ENCODE measurements around the gene ECM1.

The ECM1 gene

DNA sequence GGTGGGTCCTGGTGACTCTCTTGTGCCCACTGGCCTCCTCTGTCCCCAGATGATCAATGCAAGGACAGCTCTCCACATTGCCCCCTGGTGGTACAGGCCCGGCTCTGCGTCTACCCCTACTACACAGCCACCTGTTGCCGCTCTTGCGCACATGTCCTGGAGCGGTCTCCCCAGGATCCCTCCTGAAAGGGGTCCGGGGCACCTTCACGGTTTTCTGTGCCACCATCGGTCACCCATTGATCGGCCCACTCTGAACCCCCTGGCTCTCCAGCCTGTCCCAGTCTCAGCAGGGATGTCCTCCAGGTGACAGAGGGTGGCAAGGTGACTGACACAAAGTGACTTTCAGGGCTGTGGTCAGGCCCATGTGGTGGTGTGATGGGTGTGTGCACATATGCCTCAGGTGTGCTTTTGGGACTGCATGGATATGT lies 52.1 kb downstream of the ECM1 start:
- H3K9me3 ChIP-seq (ENCODE audit: insufficient read depth, low read depth, low read length) = no peaks in the 10 kb centered on the region
- H3K4me1 ChIP-seq (ENCODE audit: insufficient read depth, low read length) = peaks cover 35% of the 10 kb centered on the region
- no peaks in the 10 kb centered on the region; the same call in 1 of the 2 replicates for H3K36me3 ChIP-seq (ENCODE audit: insufficient read depth, low read length)
- no peak overlapping the region for H3K9ac ChIP-seq (ENCODE audit: low read depth, low read length)
- WGBS = 48% methylated on average over 9 of the region's 9 CpGs
- H3K27me3 ChIP-seq (ENCODE audit: insufficient read depth, low read length) = no peaks in the 10 kb centered on the region
- no peak overlapping the region for H3K4me3 ChIP-seq (ENCODE audit: low read length)
- H3K27ac ChIP-seq (ENCODE audit: low read depth, low read length) = no peak overlapping the region

DNA sequence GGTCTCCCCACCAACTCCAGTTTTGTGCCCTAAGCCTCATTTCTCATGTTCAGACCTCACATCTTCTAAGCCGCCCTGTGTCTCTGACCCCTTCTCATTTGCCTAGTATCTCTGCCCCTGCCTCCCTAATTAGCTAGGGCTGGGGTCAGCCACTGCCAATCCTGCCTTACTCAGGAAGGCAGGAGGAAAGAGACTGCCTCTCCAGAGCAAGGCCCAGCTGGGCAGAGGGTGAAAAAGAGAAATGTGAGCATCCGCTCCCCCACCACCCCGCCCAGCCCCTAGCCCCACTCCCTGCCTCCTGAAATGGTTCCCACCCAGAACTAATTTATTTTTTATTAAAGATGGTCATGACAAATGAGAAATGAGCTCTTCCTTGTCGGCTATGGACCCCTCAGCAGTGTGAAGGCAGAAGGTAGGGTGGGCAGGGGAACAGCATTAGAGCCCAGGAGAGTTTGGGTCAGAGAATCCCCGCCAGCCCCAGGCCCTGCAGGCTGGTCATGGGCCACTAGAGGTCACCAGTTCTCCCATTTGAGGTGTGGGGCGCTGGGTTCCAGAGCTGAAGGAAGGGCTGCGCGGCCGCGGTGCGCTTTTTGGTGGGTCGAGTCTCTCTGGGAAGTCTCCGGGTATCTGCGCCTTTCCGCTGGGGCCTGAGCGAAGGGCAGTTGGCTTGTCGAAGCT lies 52.8 kb downstream of the ECM1 start:
- Histone ChIP-seq H3K4me1 (ENCODE audit: insufficient read depth, low read length) (peaks cover 35% of the 10 kb centered on the region), H3K9me3 (ENCODE audit: insufficient read depth, low read depth, low read length) (no peaks in the 10 kb centered on the region), H3K4me3 (ENCODE audit: low read length) (peak overlapping the region; percentile 79), H3K27me3 (ENCODE audit: insufficient read depth, low read length) (no peaks in the 10 kb centered on the region), H3K36me3 (ENCODE audit: insufficient read depth, low read length) (no peaks in the 10 kb centered on the region; the same call in 1 of the 2 replicates), H3K27ac (ENCODE audit: low read depth, low read length) (peak overlapping the region; percentile 99), H3K9ac (ENCODE audit: low read depth, low read length) (peak overlapping the region; percentile 83)
- WGBS = 8% methylated on average over 15 of the region's 17 CpGs

DNA sequence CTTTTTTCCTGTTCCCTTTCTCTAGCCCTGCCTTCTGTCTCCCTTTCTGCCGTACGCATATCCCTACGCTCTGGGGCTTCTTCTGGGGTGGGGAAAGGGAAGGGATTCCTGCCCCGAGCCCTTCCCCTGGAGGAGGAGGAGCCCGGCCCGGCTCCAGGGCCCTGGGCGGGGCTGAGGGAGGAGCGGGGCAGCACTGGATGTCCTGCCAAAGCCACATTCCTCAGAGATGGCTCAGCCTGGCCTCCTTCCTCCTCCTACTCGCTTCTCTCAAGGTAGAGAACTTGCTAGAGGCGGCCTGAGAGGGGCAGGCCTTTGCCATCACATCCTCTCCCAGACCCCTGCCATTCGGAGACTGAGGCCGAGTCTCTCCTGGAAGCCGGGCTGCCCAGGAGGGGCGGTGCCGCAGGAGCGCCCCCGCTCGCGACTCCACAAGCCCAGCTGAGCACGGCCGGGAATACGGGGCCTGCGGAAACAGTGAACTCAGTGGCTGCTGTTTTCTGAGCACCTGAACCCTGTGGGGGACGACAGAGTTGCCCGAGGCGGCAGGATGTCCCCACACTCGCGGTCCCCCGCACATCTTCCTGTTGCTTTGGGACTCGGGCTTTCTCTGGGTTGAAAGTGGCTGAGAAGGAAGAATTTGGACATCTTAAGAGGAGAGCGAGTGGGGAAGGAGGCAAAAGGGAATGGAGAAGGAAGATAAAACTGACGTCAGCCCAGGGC lies 53.5 kb downstream of the ECM1 start:
- Histone ChIP-seq H3K9ac (ENCODE audit: low read depth, low read length) (peak overlapping the region; percentile 83), H3K27me3 (ENCODE audit: insufficient read depth, low read length) (no peaks in the 10 kb centered on the region), H3K27ac (ENCODE audit: low read depth, low read length) (peak overlapping the region; percentile 99), H3K9me3 (ENCODE audit: insufficient read depth, low read depth, low read length) (no peaks in the 10 kb centered on the region), H3K36me3 (ENCODE audit: insufficient read depth, low read length) (no peaks in the 10 kb centered on the region), H3K4me3 (ENCODE audit: low read length) (peak overlapping the region; percentile 79), H3K4me1 (ENCODE audit: insufficient read depth, low read length) (peaks cover 32% of the 10 kb centered on the region)
- WGBS = 1% methylated on average over 29 of the region's 32 CpGs

DNA sequence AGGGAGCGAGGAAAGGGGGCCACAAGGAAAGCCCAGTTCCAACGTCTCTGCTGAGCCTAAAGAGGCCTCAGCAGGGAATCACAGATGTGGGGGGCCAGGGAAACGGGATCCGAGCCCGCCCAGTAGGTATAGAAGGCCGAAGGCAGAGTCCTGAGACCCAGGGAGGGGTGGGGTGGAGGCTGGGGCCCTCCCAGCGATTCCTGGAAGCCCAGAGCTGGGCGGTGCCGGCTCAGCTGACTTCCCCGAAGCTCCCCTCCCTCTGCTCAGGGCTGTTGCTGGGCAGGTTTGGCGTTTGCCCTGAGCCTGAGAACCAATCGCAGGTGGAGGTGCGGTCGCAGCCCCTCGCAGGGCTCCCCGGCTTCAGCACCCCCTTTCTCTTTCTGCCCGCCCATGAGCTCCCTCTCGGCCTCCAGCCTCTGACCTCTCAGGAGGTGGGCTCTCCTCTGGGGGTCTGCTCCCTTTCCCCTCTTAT lies 54.1 kb downstream of the ECM1 start:
- H3K4me3 ChIP-seq (ENCODE audit: low read length) = peak overlapping the region; percentile 79
- peaks cover 35% of the 10 kb centered on the region for H3K4me1 ChIP-seq (ENCODE audit: insufficient read depth, low read length)
- peak overlapping the region; percentile 99 for H3K27ac ChIP-seq (ENCODE audit: low read depth, low read length)
- no peaks in the 10 kb centered on the region for H3K36me3 ChIP-seq (ENCODE audit: insufficient read depth, low read length)
- H3K27me3 ChIP-seq (ENCODE audit: insufficient read depth, low read length) = no peaks in the 10 kb centered on the region
- no peaks in the 10 kb centered on the region for H3K9me3 ChIP-seq (ENCODE audit: insufficient read depth, low read depth, low read length)
- H3K9ac ChIP-seq (ENCODE audit: low read depth, low read length) = peak overlapping the region; percentile 83
- WGBS = 1% methylated on average over 18 of the region's 18 CpGs

DNA sequence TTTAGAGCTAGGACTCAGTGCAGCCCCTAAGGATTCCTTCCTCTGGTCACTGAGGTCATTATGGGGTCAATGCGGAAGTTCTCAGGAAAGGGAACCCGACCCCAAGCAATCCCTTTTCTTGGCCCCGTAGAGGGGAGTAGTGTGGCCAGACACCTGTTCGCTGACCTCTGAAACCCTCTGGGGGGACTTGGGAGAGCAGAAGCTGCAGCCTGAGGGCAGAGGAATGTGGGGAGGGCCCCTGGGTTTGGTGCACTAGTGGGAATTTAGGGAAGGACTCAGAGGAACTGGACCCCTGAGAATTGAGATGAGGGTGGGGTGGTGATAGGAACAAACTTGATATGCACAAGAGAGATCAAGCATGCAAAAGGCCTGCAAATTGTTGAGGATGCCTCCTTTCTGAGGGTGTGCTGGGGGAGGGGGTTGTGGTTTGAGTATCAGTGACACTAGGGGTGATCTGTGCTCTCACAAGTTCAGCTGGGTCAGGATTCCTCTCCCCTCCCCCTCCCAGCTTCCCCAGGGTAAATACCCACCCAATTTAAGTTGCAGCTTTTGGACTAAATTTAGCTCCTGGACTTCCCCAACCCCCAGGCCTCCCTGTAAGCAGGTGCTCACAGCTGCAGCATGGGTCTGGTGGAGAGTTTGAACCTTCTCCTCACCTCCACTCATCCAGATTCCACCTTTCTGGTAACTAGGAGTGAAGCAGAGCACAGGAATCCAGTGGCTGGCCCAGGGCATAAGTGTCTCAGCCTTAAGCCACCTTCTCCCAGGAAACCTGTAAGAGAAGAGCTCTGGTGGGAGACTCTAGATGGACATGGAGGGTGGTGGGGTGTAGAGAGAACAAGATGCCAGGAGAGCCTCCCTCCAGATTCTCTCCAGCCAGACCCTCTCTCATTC lies 54.8 kb downstream of the ECM1 start:
- Histone ChIP-seq H3K9ac (ENCODE audit: low read depth, low read length) (peak overlapping the region; percentile 70), H3K27me3 (ENCODE audit: insufficient read depth, low read length) (no peaks in the 10 kb centered on the region), H3K9me3 (ENCODE audit: insufficient read depth, low read depth, low read length) (no peaks in the 10 kb centered on the region), H3K4me1 (ENCODE audit: insufficient read depth, low read length) (peaks cover 41% of the 10 kb centered on the region), H3K4me3 (ENCODE audit: low read length) (peak overlapping the region; percentile 79), H3K36me3 (ENCODE audit: insufficient read depth, low read length) (no peaks in the 10 kb centered on the region), H3K27ac (ENCODE audit: low read depth, low read length) (peak overlapping the region; percentile 99)
- WGBS = 8% methylated on average over 4 of the region's 4 CpGs
